Hematopoietic multipotent progenitor cell treated with erythropoietin and hydrocortisone succinate and interleukin-3 and kit ligand, for 4 days (in vitro differentiated cells): ENCODE results near the gene EFCAB7.
"Not testable (repeated sequence)": the region's sequence is repeated elsewhere in the genome, so short reads cannot be mapped to it uniquely, and the experiment has no call there.

Experiments used
- DNase-seq: peaks from one replicate; pipeline ENCODE4 v3.0.0-alpha.2; 2015

Gene EFCAB7

GRCh38 chr1:63548877-63549276 is 25.6 kb downstream of the EFCAB7 start:
- no peak for DNase-seq

DNA sequence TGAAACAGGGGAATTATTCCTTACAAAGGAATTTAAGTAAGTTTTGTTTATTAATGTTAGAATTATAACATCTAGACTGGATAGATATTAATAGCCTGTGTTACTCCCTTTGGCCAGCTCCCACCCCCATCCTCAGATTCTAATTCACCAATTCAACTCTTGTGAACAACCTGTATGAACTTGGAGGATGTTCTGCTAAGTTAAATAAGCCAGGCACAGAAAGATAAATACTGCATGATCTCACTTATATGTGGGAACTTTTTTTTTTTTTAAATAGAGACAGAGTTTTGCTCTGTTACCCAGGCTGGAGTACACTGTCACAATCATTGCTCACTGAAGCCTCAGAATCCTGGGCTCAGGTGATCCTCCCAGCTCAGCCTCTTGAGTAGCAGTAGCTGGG is 32.2 kb downstream of the EFCAB7 start:
- DNase-seq = no peak

DNA sequence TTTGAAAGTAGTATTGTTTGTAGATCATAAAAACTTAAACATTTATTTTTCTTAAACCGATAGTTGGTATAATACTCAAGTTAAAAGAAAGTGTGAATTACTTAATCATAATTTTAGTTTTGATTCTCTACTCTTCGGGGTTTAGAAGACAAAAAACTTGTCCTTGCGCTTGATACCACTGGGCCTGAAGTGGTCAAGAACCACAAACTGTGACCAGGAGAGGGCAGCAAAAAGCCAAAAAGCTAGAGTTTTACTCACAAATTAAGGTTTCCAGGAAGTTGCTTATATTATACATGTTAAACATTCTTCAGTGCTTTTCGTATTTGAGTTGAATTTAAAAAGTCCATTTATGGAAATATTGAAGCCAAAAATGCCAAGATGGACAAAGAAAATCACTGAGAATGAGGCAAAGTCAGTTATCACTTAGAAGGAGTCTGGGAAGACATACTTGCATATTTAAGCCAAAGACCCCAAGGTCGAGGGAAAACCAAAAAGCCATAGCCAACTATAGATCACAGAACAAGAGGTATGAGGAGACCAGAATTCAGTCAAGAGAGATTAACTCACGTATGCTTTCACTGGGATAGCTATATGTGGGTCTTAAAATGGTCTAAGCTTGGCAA is 34.2 kb downstream of the EFCAB7 start:
- peak; percentile 75 for DNase-seq

GRCh38 chr1:63559357-63559756 is 36.0 kb downstream of the EFCAB7 start:
- DNase-seq = no peak

DNA sequence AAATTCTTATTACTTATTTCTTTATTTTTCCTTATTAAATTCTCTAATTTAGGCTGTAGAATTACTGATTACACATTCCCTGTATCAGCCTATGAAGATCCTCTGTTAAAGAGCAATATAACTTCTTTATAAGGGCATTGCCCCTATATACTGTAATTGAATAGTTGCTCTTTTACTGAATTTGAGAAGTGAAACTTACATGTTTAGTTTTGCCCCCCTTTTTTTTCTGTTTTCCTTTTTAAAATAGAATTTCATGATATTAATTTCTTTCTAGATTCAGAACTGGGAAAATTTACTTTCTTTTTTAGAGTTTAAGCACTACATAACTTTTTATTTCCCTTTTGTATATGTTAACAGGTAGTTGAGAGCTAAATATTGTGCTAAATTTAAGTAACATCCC is 40.4 kb downstream of the EFCAB7 start:
- no peak for DNase-seq

- no peak for DNase-seq
These were observed 45.7 kb downstream of the EFCAB7 start for GRCh38 chr1:63569068-63569467.

DNA sequence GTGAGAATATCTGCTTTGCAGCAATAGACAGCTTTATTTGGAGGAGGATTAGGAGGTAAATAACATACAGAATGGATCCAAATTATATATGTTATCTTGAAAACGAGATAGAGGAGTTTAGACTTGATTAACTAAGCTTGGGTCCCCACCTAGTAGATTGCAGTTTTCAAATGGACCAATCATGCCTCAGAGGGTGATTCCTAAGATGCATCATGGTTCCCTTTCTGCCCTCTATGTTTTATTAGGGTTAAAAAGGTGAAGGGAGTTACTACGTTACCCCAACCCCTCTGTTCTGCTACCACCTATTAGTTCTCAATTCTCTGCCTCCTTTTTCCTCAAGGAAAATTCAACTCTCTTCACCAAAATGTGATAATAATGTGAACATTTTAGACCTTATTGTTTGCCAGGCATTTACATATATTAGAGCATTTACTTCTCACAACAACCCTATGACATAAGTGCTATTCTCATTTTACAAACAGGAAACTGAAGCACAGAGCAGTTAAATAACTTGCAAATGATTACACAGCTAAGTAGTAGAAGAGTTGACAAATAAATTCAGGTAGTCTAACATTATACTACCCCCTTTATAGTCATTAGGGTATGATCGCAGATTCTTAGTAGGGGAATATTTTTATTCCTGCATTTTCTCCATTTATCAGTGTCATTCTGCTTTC is 46.5 kb downstream of the EFCAB7 start:
- no peak for DNase-seq

GRCh38 chr1:63572686-63573085 is 49.4 kb downstream of the EFCAB7 start:
- not testable (repeated sequence) for DNase-seq

- DNase-seq = not testable (repeated sequence)
These were observed 51.0 kb downstream of the EFCAB7 start for GRCh38 chr1:63574203-63574796.

GRCh38 chr1:63575340-63575826 is 52.1 kb downstream of the EFCAB7 start:
- peak; percentile 67 for DNase-seq

GRCh38 chr1:63586326-63586725 is 63.0 kb downstream of the EFCAB7 start:
- DNase-seq = not testable (repeated sequence)

DNA sequence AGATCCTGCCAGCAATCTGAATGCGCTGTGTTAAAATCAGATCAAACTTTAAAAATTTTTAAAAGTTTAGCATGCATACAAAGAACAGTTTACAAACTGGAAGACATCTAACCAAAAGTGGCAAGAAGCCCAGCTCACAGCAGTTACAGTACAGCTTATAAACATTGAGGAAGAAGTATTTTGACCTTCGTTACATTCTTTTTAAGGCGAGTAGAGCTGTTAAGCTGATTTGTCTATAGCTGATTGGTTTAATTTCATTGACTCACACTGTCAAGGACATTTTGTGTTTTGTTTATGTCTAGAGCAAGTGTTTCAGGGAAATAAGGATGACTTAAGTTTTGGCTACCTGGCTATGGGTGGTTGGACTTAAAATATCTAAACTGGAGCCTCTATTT is 66.8 kb downstream of the EFCAB7 start:
- no peak for DNase-seq

- DNase-seq = peak; percentile 80
These were observed 69.4 kb downstream of the EFCAB7 start for GRCh38 chr1:63592536-63593302.

GRCh38 chr1:63593303-63593885 is 70.1 kb downstream of the EFCAB7 start, which contains the start of gene PGM1:
PGM1 (plus strand) TSS chr1:63593411; CDS start chr1:63593489, 78 bp downstream.
- peak; percentile 87 for DNase-seq

GRCh38 chr1:63593886-63594605 is 70.7 kb downstream of the EFCAB7 start:
- DNase-seq = peak; percentile 91

GRCh38 chr1:63595435-63595834 is 72.1 kb downstream of the EFCAB7 start:
- no peak for DNase-seq

DNA sequence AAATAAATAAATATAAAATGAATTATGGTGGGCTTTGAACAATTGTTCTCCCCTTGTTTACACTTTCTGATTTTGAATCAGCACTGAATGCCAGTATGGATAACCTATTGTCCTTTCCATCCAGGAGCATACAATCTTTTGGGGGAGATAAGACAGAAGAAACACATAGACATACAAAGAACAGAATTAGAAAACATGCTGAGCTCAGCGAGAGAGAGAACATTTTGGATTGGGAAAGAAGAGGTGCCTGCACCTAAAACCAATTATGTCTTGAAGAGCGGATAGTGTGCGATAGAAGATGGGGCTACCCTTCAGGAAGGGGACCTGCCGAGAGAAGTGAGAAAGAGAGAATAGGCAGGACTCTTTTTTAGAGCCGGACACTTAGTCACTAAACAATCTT is 76.5 kb downstream of the EFCAB7 start:
- no peak for DNase-seq

DNA sequence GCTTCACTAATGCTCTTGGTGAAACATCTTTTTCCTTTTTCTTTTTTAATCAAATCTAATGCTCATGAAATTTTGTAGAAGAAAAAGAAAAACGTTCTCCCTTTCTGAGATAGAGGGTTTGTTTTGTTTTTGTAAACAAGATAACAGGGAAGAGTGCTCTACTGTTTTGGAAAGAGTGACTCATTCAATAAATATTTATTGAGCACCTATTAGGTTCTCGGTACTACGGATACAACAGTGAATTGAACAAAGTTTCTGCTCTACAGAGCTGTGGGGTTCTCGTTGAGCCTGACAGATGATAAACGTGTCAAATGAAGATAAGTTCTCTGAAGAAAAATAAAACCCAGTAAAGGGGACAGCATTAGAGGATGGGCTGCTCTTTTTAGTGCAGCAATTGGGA is 76.9 kb downstream of the EFCAB7 start:
- no peak for DNase-seq

GRCh38 chr1:63601061-63601460 is 77.7 kb downstream of the EFCAB7 start:
- DNase-seq = peak; percentile 46

GRCh38 chr1:63601463-63601862 is 78.1 kb downstream of the EFCAB7 start:
- no peak for DNase-seq

DNA sequence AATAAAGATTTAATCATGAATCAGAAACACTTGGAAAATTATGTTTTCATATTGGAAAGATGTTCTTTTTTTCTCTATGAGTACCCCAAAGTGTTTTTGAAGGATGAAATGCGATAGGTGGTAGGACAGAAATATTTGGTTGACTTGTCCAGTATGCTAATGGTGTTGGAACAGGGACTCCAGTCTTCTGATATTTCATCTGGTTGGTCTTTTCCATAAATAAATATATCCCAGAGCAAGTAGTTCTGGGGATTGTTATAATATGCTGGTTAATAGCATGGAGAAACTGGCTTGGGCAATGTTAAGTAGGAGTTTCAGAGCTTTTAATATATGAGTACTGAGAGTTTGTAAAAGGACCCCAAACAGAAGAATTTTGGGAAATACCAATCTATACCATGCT is 78.6 kb downstream of the EFCAB7 start:
- no peak for DNase-seq

DNA sequence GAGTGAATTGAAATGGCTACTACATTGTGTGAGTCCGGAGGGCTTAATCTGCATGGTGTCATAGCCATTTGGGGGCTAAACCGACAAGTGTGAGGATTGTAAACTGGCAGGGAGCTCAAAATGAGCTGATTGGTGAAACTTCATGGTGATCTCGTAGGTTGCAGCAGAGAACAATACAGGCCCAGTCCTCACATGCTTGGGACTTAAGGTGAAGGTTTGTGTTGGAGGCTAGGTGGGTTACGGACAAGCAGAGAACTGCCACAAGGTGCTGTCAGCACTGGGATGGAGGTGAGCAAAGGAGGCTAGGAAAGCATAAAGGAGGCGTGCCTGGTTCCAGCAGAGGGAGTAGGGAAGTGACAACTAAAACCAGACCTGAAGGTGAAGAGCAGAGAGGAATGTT is 79.3 kb downstream of the EFCAB7 start:
- DNase-seq = no peak
